ENCODE results near the gene EME2.

GRCh38 chr16:1754204-1754603 lies 18.4 kb upstream of the EME2 start:
- no peak for TF ChIP-seq REST (IDR thresholded peaks at IDR 0.05; ENCODE audit: low read depth)
- TF ChIP-seq CREB1 (IDR thresholded peaks at IDR 0.05; ENCODE audit: low read depth), result no peak
- no peak for TF ChIP-seq MAX (IDR thresholded peaks at IDR 0.05)
- TF ChIP-seq CEBPB (IDR thresholded peaks at IDR 0.05), result no peak

Data from Ishikawa (cell line).